ENCODE results near the gene MALSU1. TPM values are rescaled to one million over a fixed set of nuclear protein-coding genes. Genes with fewer than 3 reads are reported as not detected.

Gene MALSU1
- total and polyA plus RNA-seq, 2 of the 13 experiments (the other 11 are each of a cell fraction or from before 2014, with no cell fraction given) = 72.0 to 141 TPM

- peak; percentile 40; the same call in 1 of the 2 replicates for TF ChIP-seq MYPOP (CRISPR knock-in tag; IDR thresholded peaks at IDR 0.05)
- TF ChIP-seq SIX1 (CRISPR knock-in tag; IDR thresholded peaks at IDR 0.05; ENCODE audit: borderline replicate concordance) = no peak
- peak; percentile 43 for TF ChIP-seq HNRNPLL (IDR thresholded peaks at IDR 0.05; ENCODE audit: low read depth, low read length, poor library complexity, severe bottlenecking)
- no peak for TF ChIP-seq MTF1 (CRISPR knock-in tag; IDR thresholded peaks at IDR 0.05)
- no peak for TF ChIP-seq ZNF207 (IDR thresholded peaks at IDR 0.05; ENCODE audit: borderline replicate concordance)
- TF ChIP-seq SPEN (CRISPR knock-in tag; IDR thresholded peaks at IDR 0.05; ENCODE audit: low read depth) = no peak
- no peak for TF ChIP-seq AHR (CRISPR knock-in tag; IDR thresholded peaks at IDR 0.05)
- peak; percentile 54; the same call in 1 of the 2 replicates for TF ChIP-seq ZNF878 (CRISPR knock-in tag; IDR thresholded peaks at IDR 0.05)
- TF ChIP-seq ZBTB3 (CRISPR knock-in tag; IDR thresholded peaks at IDR 0.05; ENCODE audit: borderline replicate concordance, low read depth) = no peak
- TF ChIP-seq ZSCAN21 (CRISPR knock-in tag; IDR thresholded peaks at IDR 0.05; ENCODE audit: borderline replicate concordance) = no peak
- no peak for TF ChIP-seq ZSCAN31 (CRISPR knock-in tag; IDR thresholded peaks at IDR 0.05; ENCODE audit: low read depth)
- TF ChIP-seq TCF12 (IDR thresholded peaks at IDR 0.05) = no peak
- TF ChIP-seq TCF12 (CRISPR knock-in tag; IDR thresholded peaks at IDR 0.05) = 0 out of 2 replicates have a peak, but pooled peaks have one; percentile 53
- TF ChIP-seq CBX2 (IDR thresholded peaks at IDR 0.05; ENCODE audit: low read depth, low read length) = no peak
- TF ChIP-seq CBX2 (CRISPR knock-in tag; IDR thresholded peaks at IDR 0.05; ENCODE audit: low read depth) = no peak
- no peak for TF ChIP-seq ZNF614 (CRISPR knock-in tag; IDR thresholded peaks at IDR 0.05; ENCODE audit: borderline replicate concordance)
- TF ChIP-seq NCOA5 (CRISPR knock-in tag; IDR thresholded peaks at IDR 0.05) = no peak
- no peak for TF ChIP-seq IRF1 (CRISPR knock-in tag; IDR thresholded peaks at IDR 0.05; ENCODE audit: low read depth)
- peak; percentile 51 for TF ChIP-seq HNF4A (CRISPR knock-in tag; IDR thresholded peaks at IDR 0.05)
- peak; percentile 62; the same call in 1 of the 2 replicates for TF ChIP-seq GFI1 (CRISPR knock-in tag; IDR thresholded peaks at IDR 0.05; ENCODE audit: borderline replicate concordance)
- TF ChIP-seq LCORL (IDR thresholded peaks at IDR 0.05) = no peak
- 0 out of 2 replicates have a peak, but pooled peaks have one; percentile 31 for TF ChIP-seq LCORL (CRISPR knock-in tag; IDR thresholded peaks at IDR 0.05)
- no peak for TF ChIP-seq ZNF34 (CRISPR knock-in tag; IDR thresholded peaks at IDR 0.05; ENCODE audit: borderline replicate concordance)
- TF ChIP-seq HNRNPK (IDR thresholded peaks at IDR 0.05; ENCODE audit: low read depth, low read length, poor library complexity, severe bottlenecking) = no peak
- no peak; the same call in 1 of the 2 replicates for TF ChIP-seq RCOR2 (CRISPR knock-in tag; IDR thresholded peaks at IDR 0.05)
- TF ChIP-seq ZNF746 (CRISPR knock-in tag; IDR thresholded peaks at IDR 0.05) = no peak
- no peak for TF ChIP-seq TEAD2 (CRISPR knock-in tag; IDR thresholded peaks at IDR 0.05)
Measured at GRCh38 chr7:23357190-23358093, 58.3 kb downstream of the MALSU1 start (continued).
